ENCODE data around the gene HSD11B1.

HSD11B1 gene
- total RNA-seq, result 0 to 0.09 reads per million in 2 donors

DNA sequence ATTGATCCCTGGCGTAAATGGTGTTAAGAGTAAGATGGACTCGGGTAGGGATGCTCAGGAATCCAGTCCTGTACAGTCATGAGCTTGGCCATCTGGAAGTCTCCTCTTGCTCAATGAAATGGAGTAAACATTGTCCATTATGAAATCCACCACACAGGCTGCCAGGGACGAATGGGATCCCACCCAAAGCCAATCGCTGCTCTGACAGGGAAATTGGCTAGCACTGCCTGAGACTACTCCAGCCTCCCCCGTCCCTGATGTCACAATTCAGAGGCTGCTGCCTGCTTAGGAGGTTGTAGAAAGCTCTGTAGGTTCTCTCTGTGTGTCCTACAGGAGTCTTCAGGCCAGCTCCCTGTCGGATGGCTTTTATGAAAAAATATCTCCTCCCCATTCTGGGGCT, at the start of gene HSD11B1:
Gene HSD11B1 (plus strand): TSS at position 263 of the 400 bp plus-strand sequence. CDS start 97 bp downstream, at position 360.
- DNase-seq, result no peak

DNA sequence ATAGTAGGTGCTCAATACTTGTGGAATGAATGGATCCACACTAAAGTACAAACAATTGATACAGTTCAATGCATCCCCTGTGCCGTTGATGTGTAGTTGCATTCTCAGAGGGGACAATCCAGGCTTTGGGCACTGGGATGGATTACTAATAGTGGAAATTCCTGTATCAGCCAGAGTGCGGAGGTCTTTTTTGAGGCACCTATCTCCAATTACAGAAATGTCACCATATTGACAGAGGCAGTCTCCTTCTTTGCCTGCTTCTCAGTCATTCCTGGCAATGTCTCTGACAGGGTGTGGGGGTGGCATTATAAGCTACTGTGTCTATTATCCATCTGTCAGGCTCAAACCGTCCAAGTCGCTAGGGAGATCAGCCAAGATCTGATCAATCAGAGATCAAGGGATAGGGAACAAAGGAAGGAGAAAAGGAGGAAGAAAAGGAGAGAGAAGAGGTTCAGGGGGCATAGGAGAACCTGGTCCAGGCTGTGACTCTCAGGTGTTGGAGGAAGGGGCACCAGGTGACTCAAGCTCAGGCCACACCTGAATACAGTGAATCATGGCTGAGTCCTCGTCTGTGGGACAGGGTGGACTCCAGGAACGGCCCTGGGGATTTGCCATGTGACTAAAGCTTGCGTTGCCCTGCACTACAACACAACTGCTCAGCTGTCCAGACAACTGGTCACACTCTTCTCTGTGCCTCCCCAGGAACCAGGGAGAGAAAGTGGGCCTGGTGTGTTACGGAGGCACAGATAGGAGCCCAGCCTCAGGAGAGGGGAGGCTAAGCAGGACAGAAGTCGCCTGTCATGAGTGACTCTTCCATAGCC, 49.0 kb upstream of the HSD11B1 start:
- DNase-seq, result no peak

DNA sequence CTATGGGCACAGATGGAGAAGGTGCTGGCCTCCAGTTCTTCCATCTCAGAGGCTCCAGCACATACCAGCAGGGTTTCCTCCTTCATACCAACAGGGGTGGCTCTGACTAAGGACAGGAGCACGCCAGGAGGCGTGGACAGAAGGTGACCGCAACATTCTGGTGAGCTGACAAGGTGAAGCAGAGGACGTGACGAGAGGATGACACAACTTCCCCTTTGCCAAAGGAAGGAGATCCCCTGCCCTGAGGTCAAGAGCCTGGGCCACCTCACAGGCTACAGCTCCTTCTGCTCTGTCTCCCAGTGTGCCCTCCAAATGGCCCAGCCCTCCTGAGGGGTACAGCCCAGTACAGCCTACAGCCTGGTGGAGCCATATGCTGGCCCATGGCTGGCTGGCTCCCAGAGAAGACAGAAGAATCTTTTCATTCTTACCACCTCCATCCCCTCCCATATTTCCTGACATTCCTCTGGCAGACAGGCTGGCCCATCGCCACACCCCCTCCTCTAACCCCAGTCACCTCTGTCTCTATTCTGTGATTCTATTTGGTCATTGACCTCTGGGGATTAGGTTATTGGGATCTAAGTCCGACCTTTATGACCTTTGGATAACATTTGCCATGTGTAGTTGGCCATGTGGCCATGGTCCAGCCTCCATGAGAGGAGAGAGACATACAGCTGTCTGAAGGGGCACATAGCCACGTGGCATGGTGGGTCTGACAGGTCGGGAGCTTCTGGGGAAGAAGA, 47.3 kb upstream of the HSD11B1 start:
- no peak for DNase-seq

DNA sequence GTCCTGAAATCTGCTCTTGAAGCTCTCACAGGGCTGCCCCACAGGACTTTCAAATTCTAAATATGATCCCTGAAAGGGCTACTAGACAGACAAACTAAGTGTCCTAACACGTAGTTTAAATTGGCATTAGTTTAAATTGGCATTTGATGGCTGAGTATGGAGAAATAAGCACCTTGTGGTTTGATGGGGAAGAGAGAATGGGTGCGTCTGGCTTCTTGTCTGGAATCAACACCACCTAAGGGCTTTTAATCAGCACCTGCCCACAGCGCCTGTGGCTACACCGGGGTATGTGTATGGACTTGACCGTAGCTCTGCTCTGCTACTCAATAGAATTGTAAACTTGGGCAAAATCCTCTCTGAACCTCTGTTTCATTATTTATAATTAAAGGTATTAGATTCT, 46.7 kb upstream of the HSD11B1 start:
- DNase-seq, result no peak

DNA sequence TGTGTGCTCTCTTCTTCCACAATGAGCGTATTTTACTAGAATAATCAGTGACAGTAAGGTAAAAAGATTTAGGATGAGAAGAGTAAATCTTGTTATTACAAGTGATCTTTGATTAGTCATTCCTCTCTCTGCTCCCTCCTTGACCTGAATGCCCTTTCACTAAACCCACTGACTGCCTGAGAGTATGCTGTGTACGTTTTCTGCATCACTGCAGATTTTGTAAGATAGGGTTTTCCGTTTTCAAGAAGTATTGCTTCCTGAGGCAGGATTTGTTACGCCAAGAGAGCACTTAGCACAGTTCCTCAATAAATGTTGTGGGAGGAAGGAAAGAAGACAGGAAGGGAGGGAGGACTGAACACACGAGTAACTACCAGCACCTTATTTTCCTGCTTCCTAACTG, 44.7 kb upstream of the HSD11B1 start:
- no peak for DNase-seq

DNA sequence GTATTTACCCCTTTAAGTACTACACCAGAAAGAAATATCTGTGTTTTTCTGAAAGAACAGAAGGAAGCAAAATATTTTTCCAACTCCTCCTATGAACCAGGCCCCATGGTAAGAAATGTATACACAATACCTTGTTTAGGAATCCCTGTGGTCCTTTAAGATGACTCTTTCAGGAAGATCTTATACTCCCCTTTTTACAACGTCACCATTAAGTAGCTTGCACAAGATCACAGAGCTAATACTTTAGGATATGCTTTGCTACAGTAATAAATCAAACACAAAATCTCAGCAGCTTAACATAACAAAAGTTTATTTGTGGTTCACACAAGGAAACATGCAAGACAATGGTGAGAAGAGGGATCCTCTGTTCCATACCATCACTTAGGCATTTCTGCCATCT, 43.6 kb upstream of the HSD11B1 start:
- DNase-seq, result no peak

DNA sequence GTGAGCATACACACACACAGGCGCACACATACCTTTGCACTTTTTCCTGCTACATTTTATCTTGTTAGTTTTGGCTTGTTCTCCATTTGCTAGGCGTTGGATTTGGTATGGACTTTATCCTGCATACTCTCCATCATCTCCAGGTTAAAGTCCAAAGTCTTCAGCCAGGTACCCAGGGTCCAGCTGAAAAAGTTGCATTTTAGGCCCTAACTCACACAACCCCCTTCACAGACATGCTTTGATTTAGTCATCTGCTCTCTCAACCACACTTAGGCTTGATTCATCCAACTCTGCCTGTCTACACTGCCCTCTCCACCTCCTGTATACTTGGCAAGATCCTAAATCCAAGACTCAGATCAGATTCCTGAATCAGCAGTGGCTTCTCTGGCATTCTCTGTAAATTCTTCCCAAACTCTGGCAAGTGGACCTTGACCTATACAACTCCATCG, 41.7 kb upstream of the HSD11B1 start:
- DNase-seq, result no peak

DNA sequence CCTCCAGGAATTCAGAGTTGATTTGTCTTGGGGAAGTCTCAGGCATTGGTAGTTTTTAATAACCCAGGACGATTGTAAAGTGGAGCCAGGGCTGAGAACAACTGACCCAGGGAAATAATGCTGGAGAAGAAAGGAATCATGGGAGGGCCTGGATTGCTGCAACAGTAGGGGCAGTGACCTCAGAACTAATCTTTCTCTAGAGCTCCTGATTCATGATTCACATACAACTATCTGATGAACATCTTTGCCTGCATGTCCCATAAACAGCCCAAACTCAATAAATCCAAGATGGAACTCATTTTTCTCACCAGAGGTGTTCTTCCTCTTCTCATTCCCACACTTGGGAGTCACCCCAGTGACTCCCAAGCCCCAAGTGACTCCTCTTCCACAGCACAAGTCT, 37.5 kb upstream of the HSD11B1 start:
- no peak for DNase-seq

DNA sequence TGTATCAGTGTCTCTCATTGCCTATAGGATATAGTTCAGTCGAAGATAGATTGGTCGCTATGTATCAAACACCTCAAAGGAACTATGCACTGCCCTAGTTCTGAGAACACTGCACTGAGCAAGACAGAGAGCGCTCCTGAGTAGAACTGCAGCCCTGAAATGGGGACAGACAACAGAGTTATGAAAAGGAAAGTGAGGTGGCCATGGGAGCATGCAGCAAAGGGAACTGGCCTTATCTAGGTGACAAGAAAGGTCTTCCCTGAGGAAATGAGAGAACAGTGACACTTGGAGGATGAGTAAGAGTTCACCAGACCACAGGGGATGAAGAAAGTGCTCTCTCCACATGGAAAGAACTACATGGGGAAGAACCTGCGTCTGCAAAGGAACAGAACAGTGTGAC, 36.9 kb upstream of the HSD11B1 start:
- no peak for DNase-seq

DNA sequence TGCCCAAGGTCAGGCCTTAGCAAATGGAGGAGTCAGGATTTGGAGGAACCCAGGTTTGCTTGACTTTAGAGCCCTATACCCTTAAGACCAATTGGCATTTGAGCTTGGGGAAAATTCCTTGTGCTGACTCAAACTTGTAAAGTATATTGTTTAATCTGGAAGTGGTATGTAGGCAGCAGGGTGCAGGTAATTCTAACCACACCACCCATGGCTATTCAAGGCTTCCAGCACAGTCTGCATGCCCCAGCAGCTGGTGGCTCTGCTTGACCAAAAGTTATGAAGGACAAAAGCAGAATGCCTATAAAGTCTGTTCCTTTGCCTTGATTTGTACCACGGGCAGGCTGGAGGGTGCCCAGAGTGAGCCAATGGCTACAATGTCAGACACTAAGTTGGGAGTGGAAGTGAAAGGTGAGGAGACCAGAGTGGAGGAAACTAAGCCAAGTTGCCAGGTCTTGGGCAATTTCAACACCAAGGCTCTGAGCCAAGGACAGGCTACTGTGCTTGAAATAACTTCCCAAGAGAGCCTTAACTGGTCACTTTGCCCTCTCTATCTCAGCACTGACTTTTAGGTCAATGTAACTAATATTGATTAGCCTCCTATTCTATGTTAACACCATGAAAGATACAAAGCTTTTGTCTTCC, 34.1 kb upstream of the HSD11B1 start:
- DNase-seq, result no peak

DNA sequence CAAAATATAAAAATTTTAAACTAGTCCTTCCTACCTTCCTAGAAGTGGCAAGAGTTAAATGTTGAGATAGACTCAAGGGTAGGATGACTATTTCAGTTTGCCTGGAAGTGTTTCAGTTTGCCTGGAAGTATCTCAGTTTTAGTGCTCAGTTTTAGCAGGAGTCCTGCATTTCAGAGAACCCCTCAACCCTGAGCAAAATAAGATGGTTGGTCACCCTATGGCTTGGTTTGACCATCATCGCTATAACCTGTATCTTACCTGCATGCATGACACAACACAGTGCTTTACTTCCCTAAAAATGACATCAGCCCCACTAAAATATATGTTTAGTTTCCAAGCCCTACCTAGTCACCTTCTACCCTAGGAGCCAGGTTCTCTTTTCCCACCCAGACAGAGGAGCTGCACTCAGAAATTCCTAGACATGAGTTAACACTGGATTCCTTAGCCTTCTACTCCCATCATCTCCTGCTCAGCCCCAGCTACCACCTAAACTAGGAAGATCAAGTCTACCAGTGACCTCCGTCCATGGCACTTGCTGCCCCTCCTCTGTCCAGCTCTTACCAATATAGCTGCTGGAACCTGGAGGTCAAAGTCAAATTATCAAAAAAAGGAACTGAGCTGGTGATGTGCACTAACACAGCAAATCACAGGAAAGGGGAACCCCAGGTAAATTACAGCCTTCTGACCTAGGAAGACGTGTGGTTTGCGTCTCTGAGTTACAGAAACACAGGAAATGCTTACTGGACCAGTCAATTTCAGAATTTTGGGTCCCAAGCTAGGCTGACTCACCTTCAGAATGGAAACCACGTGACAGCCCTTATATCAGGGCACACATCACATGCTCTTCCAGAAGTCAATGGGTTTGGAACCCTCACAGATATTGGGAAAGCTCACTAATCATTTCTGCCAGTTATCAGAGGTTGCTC, 31.7 kb upstream of the HSD11B1 start:
- DNase-seq, result no peak

DNA sequence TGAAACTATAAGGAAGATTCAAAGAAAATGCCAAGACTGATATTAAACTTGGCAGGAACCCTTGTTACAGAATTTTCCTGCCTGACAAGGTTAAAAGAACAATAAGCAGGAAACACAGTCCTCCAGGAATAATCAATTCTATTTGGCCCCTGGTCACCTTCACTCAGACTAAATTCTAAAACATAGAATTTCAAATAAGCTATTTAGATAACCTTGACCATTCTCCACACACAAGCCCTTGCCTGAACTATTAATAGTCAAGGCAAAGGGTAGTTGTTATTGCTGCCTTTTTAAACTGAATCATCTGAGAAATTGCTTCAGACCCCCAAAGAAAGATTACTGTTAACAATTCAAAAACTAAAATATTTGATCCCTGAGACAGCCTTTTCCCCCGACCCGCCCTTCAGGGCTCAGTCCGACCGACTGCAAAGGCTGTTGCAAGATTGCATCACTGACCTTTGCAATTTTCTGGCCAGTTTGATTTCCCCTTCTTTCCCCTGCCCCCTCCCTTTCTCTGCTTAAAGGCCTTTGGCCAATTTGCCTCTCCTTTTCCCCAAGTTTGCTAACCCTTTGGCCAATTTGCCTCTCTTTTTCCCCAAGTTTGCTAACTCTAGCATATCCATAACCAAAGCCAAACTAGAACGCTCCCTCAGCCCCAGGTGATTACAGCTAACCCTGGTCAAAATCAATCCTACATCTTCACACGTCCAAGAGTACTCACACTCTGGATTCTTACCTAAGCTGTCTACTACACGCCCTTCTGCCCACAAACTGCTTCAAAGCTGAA, 30.8 kb upstream of the HSD11B1 start:
- no peak for DNase-seq

DNA sequence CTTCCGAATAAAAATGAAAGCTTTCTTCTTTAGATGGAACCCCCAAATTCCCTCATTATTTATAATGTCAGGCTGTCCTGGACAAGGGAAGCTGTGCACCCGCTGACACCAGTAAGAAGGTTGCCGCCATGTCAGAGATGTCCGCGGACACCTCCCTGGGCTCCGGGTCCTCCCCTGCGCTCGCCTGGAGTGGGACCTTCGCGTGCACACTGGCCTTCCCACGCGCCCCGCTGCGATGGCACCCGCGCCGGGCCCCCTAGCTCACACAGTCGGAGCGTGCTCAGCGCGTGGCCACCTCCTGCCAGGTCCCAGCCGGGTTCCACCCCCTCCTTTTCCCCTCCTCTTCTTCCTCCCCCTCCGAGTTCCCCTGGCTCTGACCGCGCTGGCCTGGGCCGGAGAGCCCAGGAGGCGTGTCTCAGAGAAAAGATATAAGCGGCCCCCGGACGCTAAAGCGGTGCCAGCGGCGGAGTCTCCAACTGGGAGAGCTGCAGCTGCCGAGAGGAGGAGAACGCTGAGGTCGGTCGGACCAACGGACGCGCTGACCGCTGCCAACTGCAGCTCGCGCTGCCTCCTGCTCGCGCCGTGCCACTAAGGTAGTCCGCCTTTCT, 29.6 kb upstream of the HSD11B1 start, which contains the start of gene G0S2:
Gene G0S2 (plus strand): TSS at position 456 of the 608 bp plus-strand sequence. CDS start 273 bp downstream, outside the sequence.
- no peak for DNase-seq

DNA sequence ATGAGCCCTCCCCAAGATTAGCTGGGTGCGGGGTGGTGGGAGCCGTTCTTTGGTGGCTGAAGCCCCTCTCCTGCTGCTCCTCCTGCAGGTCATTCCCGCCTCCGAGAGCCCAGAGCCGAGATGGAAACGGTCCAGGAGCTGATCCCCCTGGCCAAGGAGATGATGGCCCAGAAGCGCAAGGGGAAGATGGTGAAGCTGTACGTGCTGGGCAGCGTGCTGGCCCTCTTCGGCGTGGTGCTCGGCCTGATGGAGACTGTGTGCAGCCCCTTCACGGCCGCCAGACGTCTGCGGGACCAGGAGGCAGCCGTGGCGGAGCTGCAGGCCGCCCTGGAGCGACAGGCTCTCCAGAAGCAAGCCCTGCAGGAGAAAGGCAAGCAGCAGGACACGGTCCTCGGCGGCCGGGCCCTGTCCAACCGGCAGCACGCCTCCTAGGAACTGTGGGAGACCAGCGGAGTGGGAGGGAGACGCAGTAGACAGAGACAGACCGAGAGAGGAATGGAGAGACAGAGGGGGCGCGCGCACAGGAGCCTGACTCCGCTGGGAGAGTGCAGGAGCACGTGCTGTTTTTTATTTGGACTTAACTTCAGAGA, 29.0 kb upstream of the HSD11B1 start:
- DNase-seq, result no peak

DNA sequence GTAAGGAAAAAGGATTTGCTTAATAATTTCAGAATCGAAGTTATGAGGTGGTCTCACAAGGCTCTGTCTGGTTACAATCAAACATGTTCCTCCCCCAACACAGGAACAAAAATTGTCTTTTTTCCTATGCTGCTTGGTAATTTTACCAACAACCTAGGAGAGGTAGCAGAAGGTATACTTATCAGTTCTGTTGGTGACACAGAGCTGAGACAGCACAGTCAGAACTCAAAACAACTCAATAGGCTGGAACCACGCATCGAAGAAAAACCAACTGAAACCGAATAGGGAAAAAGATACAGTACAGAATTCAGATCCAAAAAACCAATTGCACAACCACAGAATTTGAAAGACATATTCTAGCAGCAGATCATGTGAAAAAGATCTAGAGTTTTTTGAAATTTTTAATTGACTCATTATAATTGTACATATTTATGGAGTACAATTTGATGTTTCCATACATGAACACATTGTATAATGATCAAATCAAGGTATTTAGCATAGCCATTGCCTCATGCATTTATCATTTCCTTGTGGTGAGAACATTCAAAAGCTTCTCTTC, 25.6 kb upstream of the HSD11B1 start:
- DNase-seq, result no peak

DNA sequence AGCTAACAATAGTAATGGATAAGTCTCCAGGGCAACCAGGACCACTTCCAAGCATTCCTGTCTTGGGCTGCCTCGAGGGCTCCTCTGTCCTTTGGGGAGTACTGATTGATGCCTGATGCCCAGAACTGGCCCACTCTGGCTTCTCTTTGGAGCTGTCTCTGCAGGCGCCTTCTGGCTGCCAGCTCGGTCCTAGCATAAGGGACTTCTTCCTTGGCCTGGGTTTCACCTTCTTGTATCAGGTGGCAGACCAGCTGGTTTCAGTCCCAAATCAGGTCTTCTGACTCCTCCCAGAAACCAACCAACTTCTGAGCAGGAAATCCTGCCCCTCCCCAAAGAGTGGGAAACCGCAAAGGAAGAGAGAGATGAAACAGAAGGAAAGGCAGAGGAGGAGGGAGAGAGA, 18.8 kb upstream of the HSD11B1 start:
- no peak for DNase-seq

DNA sequence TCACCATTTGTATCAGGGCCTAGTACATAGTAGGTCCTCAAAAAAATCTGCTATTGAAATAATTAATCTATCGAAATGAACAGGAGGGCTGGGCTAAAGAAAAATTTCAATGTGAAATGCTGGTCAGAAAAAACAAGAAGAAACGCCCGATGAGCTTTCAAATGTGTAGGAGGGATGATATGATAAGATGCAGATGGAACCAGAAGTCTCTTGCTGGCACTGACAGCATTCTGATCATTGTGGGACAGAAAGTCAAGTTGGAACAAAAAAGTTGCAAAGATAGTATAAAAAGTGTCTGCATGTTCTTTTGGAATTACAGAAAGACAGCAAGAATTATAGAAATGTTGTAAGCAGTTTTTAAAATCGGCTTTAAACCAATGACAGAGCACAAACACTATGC, 18.3 kb upstream of the HSD11B1 start:
- no peak for DNase-seq

DNA sequence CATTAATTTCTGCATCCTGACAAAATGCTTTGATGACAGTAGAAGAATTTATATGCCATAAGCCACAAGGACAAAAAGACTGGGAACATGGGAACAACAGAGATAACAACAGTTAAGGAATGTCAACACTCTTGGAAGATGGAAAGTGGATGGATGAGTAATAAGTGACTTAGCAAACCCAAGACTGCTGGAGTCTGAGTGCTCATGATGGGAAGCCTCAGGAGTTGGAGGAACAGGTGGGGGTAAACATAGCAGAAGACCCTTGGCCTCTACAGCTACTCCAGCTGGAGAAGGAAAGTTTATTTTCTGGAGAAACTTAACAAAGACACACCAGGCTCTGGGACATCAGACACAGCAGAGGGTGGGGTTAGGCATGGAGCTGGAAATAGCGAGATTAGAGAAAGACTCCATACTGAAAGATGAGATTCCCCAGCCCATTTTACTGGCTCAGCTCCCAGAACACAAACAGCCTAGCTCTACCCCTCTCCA, 15.9 kb upstream of the HSD11B1 start:
- no peak for DNase-seq

DNA sequence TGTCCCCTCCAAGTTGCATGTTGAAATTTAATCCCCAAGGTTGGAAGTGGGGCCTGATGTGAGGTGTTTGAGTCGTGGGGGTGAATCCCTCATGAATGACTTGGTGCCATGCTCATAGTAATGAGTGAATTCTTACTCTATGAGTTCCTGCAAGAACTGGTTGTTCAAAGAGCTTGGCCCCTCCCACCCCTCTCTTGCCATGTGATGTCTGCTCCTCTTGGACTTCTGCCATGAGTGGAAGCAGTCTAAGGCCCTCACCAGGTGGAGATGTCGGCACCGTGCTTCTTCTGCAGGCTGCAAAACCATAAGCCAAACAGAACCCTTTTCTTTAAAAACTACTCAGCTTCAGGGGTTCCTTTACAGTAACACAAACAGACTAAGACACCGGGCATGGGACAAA, 15.2 kb upstream of the HSD11B1 start:
- no peak for DNase-seq

DNA sequence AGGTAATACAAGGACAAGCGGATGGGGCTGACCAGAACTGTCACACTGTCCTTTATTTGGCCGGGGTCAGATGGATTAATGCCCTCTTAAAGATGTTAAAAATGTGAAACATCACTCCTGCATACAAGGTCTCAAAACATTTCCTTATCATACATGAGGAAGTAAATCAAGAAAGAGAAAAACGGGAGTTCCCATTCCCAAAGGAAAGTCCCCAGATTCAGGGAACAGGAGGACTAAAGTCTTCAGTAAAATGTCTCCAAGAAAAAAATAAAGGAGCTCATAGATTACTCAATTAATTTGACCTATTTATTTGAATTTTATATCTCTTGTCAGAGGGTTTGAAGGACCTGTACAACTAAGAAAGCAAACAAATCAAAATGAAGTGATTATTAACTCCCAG, 13.4 kb upstream of the HSD11B1 start:
- no peak for DNase-seq

Data from activated gamma-delta T cell (primary cell).